H9 (cell line): ENCODE measurements around the gene CWC15. TPM values are rescaled to one million over a fixed set of nuclear protein-coding genes. Genes with fewer than 3 reads are reported as not detected.

Source experiments
- DNase-seq: peaks from one replicate; pipeline ENCODE4 v3.0.0-alpha.2; 2017
- H2AFZ ChIP-seq: one replicate; pipeline ENCODE4 v1.6.1; 2013; ENCODE audit warnings: mild to moderate bottlenecking, low read length, control low read depth, moderate library complexity
- H2AK5ac ChIP-seq: 2 replicates; pipeline ENCODE4 v1.6.1; 2013; ENCODE audit warnings: low read length, control low read depth, mixed read lengths; ENCODE audit not compliant: insufficient read length
- H2BK120ac ChIP-seq: one replicate; pipeline ENCODE4 v1.6.1; 2013; ENCODE audit warnings: low read depth, mild to moderate bottlenecking, low read length, control low read depth, inconsistent platforms; ENCODE audit not compliant: poor library complexity, severe bottlenecking
- H2BK12ac ChIP-seq: 2 replicates; pipeline ENCODE4 v1.6.1; 2013; ENCODE audit warnings: low read length, control low read depth, mixed read lengths, low read depth; ENCODE audit not compliant: insufficient read length
- H2BK15ac ChIP-seq: 2 replicates; pipeline ENCODE4 v1.6.1; 2013; ENCODE audit warnings: low read depth, low read length, control low read depth
- H2BK20ac ChIP-seq: one replicate; pipeline ENCODE4 v1.6.1; 2013; ENCODE audit warnings: low read depth, mild to moderate bottlenecking, low read length, control low read depth, inconsistent platforms; ENCODE audit not compliant: poor library complexity, severe bottlenecking
- H2BK5ac ChIP-seq: 2 replicates; pipeline ENCODE4 v1.6.1; 2013; ENCODE audit warnings: low read length, control low read depth, mixed read lengths; ENCODE audit not compliant: insufficient read length
- H3K14ac ChIP-seq: 2 replicates; pipeline ENCODE4 v1.6.1; 2013; ENCODE audit warnings: low read length, control low read depth; ENCODE audit not compliant: insufficient read depth
- H3K18ac ChIP-seq: 2 replicates; pipeline ENCODE4 v1.6.1; 2013; ENCODE audit warnings: low read depth, mild to moderate bottlenecking, mixed read lengths, low read length, control low read depth; ENCODE audit not compliant: insufficient read length
- H3K23ac ChIP-seq: 2 replicates; pipeline ENCODE4 v1.6.1; 2013; ENCODE audit warnings: low read length, control low read depth, mixed read lengths, low read depth; ENCODE audit not compliant: insufficient read length
- H3K23me2 ChIP-seq: 2 replicates; pipeline ENCODE4 v1.6.1; 2013; ENCODE audit warnings: low read depth, mild to moderate bottlenecking, mixed read lengths, low read length, control low read depth; ENCODE audit not compliant: insufficient read length, poor library complexity, severe bottlenecking
- H3K27ac ChIP-seq: 2 replicates; pipeline ENCODE4 v1.5.1; 2013; ENCODE audit warnings: low read length, control low read depth, mixed read lengths, low read depth; ENCODE audit not compliant: insufficient read length
- H3K27me3 ChIP-seq: 2 replicates; pipeline ENCODE4 v1.6.1; 2013; ENCODE audit warnings: low read length, control low read depth, inconsistent platforms; ENCODE audit not compliant: insufficient read depth
- H3K4ac ChIP-seq: 2 replicates; pipeline ENCODE4 v1.6.1; 2013; ENCODE audit warnings: low read depth, mild to moderate bottlenecking, control low read depth, inconsistent platforms, low read length, moderate library complexity
- H3K4me1 ChIP-seq: 2 replicates; pipeline ENCODE4 v1.6.1; 2013; ENCODE audit warnings: low read length, control low read depth, inconsistent platforms; ENCODE audit not compliant: insufficient read depth
- H3K4me2 ChIP-seq: 2 replicates; pipeline ENCODE4 v1.6.1; 2013; ENCODE audit warnings: low read length, control low read depth, mixed read lengths; ENCODE audit not compliant: insufficient read length, insufficient read depth
- H3K56ac ChIP-seq: 2 replicates; pipeline ENCODE4 v1.6.1; 2013; ENCODE audit warnings: low read depth, mild to moderate bottlenecking, mixed read lengths, low read length, control low read depth; ENCODE audit not compliant: insufficient read length
- H3K79me1 ChIP-seq: 2 replicates; pipeline ENCODE4 v1.6.1; 2013; ENCODE audit warnings: low read depth, mild to moderate bottlenecking, moderate library complexity, low read length, control low read depth, inconsistent platforms; ENCODE audit not compliant: insufficient read depth, poor library complexity, severe bottlenecking
- H3K79me2 ChIP-seq: 2 replicates; pipeline ENCODE4 v1.6.1; 2013; ENCODE audit warnings: low read length, control low read depth, inconsistent platforms; ENCODE audit not compliant: insufficient read depth
- H3K9ac ChIP-seq: 2 replicates; pipeline ENCODE4 v1.6.1; 2013; ENCODE audit warnings: low read length, control low read depth, mixed read lengths; ENCODE audit not compliant: insufficient read length; ENCODE audit errors: extremely low read depth
- H3K9me3 ChIP-seq: one replicate; pipeline ENCODE4 v1.6.1; 2013; ENCODE audit warnings: low read depth, low read length, inconsistent platforms; ENCODE audit not compliant: control insufficient read depth
- H3T11ph ChIP-seq: one replicate; pipeline ENCODE4 v1.6.1; 2013; ENCODE audit warnings: mild to moderate bottlenecking, low read length, control low read depth, inconsistent platforms
- H4K20me1 ChIP-seq: one replicate; pipeline ENCODE4 v1.6.1; 2013; ENCODE audit not compliant: control insufficient read depth, insufficient read length, insufficient read depth
- H4K5ac ChIP-seq: 2 replicates; pipeline ENCODE4 v1.6.1; 2013; ENCODE audit warnings: low read depth, mild to moderate bottlenecking, mixed read lengths, low read length, control low read depth; ENCODE audit not compliant: insufficient read length
- H4K8ac ChIP-seq: replicated peaks from 2 replicates; pipeline ENCODE4 v1.6.1; 2013; ENCODE audit warnings: low read length, control low read depth, mixed read lengths, low read depth; ENCODE audit not compliant: insufficient read length
- H4K91ac ChIP-seq: 2 replicates; pipeline ENCODE4 v1.6.1; 2013; ENCODE audit warnings: low read depth, mild to moderate bottlenecking, moderate library complexity, mixed read lengths, low read length, control low read depth; ENCODE audit not compliant: insufficient read length
- H3K27ac Mint-ChIP-seq, 3 experiments: 2 replicates in 2 of 3; 3 replicates in 1 of 3; pipeline ENCODE4 v1.8.0; 2020 to 2021; ENCODE audit warnings: mixed read lengths in 3 of 3, mild to moderate bottlenecking in 1 of 3, moderate library complexity in 1 of 3
- H3K27me3 Mint-ChIP-seq: 2 replicates; pipeline ENCODE4 v1.8.0; 2021; ENCODE audit warnings: low read depth, mild to moderate bottlenecking, moderate library complexity, mixed read lengths
- H3K36me3 Mint-ChIP-seq, 3 experiments: 2 replicates in 2 of 3; 3 replicates in 1 of 3; pipeline ENCODE4 v1.8.0; 2020 to 2021; ENCODE audit warnings: low read depth in 3 of 3, mixed read lengths in 3 of 3; ENCODE audit not compliant: insufficient read depth in 1 of 3
- H3K4me1 Mint-ChIP-seq, 2 experiments: 2 replicates each; pipeline ENCODE4 v1.8.0; 2020; ENCODE audit warnings: mixed read lengths in 2 of 2
- H3K4me3 Mint-ChIP-seq, 2 experiments: 2 replicates in 1 of 2; 3 replicates in 1 of 2; pipeline ENCODE4 v1.8.0; 2020 to 2021; ENCODE audit warnings: mild to moderate bottlenecking in 2 of 2, mixed read lengths in 2 of 2, moderate library complexity in 1 of 2
- H3K9me3 Mint-ChIP-seq, 2 experiments: 2 replicates in 1 of 2; 3 replicates in 1 of 2; pipeline ENCODE4 v1.8.0; 2020; ENCODE audit warnings: mild to moderate bottlenecking in 2 of 2, mixed read lengths in 2 of 2, moderate library complexity in 1 of 2
- WGBS: extraction: QIAGEN DNeasy Blood & Tissue Kit; methylation state at CpG from one replicate; pipeline ENCODE4 v1.1.7; 2013; ENCODE audit warnings: missing lambda C conversion rate, low lambda C conversion rate, mixed read lengths; ENCODE audit not compliant: insufficient read length; ENCODE audit errors: extremely low coverage; 5-methylcytosine and 5-hydroxymethylcytosine counted together
- total RNA-seq: library from RNA; stranded (reverse); gene quantifications from 2 replicates; pipeline ENCODE4 v1.2.1, GENCODE V29; 2021
- TF ChIP-seq, protein P1 (sequence below): fragments of 200-600 bp; sonication (generic); conservative IDR thresholded peaks from 3 replicates; pipeline ENCODE4 v1.8.0; 2021; ENCODE audit warnings: antibody characterized with exemption, mild to moderate bottlenecking

CWC15 gene
- total RNA-seq, 1 experiment from 2014 or later, result 76.9 TPM

DNA sequence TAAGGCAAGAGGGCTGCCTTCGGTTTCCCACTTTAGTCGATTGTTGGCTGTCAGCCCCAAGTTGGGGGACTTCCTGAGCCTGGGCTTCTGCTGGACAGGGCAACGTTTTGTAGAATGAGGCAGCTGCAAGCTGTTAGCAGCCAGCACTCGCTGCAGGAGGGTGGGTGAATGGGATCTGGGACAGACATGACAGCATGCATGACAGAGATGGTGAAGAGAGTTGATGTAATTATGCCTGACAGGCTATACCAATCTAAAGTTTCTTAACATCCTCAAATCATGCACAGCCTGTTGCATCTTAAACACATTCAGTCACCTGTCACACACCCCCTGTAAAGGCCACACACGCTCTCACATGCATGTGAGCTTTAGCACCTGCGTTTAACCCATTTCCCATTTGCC is 49.2 kb downstream of the CWC15 start:
- H2BK120ac ChIP-seq, result no peak overlapping the region
- H3K18ac ChIP-seq, result no peak overlapping the region
- no peak overlapping the region for H3K4me2 ChIP-seq
- Mint-ChIP-seq H3K4me3 (no peak overlapping the region), H3K27me3 (peaks cover 9% of the 10 kb centered on the region; the same call in 1 of the 2 replicates), H3K36me3 (no peaks in the 10 kb centered on the region), H3K4me1 (peaks cover 5 to 10% of the 10 kb centered on the region in 2 experiments; a peak in 3 of 4 replicates), H3K9me3 (no peaks in the 10 kb centered on the region), H3K27ac (no peak overlapping the region)
- H3K27ac ChIP-seq, result no peak overlapping the region
- H2BK20ac ChIP-seq, result no peak overlapping the region
- H4K5ac ChIP-seq, result no peak overlapping the region
- TF ChIP-seq, protein P1, sequence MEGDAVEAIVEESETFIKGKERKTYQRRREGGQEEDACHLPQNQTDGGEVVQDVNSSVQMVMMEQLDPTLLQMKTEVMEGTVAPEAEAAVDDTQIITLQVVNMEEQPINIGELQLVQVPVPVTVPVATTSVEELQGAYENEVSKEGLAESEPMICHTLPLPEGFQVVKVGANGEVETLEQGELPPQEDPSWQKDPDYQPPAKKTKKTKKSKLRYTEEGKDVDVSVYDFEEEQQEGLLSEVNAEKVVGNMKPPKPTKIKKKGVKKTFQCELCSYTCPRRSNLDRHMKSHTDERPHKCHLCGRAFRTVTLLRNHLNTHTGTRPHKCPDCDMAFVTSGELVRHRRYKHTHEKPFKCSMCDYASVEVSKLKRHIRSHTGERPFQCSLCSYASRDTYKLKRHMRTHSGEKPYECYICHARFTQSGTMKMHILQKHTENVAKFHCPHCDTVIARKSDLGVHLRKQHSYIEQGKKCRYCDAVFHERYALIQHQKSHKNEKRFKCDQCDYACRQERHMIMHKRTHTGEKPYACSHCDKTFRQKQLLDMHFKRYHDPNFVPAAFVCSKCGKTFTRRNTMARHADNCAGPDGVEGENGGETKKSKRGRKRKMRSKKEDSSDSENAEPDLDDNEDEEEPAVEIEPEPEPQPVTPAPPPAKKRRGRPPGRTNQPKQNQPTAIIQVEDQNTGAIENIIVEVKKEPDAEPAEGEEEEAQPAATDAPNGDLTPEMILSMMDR, result no peak
- no peak overlapping the region for H3K4ac ChIP-seq
- no peak overlapping the region for H4K8ac ChIP-seq
- no peaks in the 10 kb centered on the region for H3K79me1 ChIP-seq
- H3K14ac ChIP-seq, result no peak overlapping the region
- H3K4me1 ChIP-seq, result no peaks in the 10 kb centered on the region
- H3K9ac ChIP-seq, result no peak overlapping the region
- H2BK15ac ChIP-seq, result no peak overlapping the region
- H2BK12ac ChIP-seq, result no peak overlapping the region
- H4K20me1 ChIP-seq, result peaks cover 2% of the 10 kb centered on the region
- no peaks in the 10 kb centered on the region for H3K9me3 ChIP-seq
- H3K23ac ChIP-seq, result no peak overlapping the region
- no peak overlapping the region for H4K91ac ChIP-seq
- H2AK5ac ChIP-seq, result no peak overlapping the region
- H3K27me3 ChIP-seq, result no peaks in the 10 kb centered on the region
- DNase-seq, result no peak
- no peak overlapping the region for H2BK5ac ChIP-seq
- H3K79me2 ChIP-seq, result no peaks in the 10 kb centered on the region
- H3K23me2 ChIP-seq, result no peaks in the 10 kb centered on the region
- H2AFZ ChIP-seq, result no peak overlapping the region
- no peak overlapping the region for H3K56ac ChIP-seq
- no CpG with 5 or more reads among the region's 6 CpGs for WGBS
- no peak overlapping the region for H3T11ph ChIP-seq
